Activated effector memory CD4-positive, alpha-beta T cell treated with Interleukin-2 at 50 U/mL for 16 hours (primary cell): ENCODE measurements around the gene NUP214.
A peak's percentile ranks its signal among the peaks of the same experiment; 100 is the strongest.
"Not testable (repeated sequence)": the region's sequence is repeated elsewhere in the genome, so short reads cannot be mapped to it uniquely, and the experiment has no call there.

ENCODE experiments used
- DNase-seq: peaks from one replicate; pipeline ENCODE4 v3.0.0-alpha.2; 2020

NUP214 gene

GRCh38 chr9:131235480-131235851 is 110.1 kb downstream of the NUP214 start:
- DNase-seq = no peak

- no peak for DNase-seq
Observed at GRCh38 chr9:131236161-131236560, 110.8 kb downstream of the NUP214 start.

GRCh38 chr9:131236761-131237160 is 111.4 kb downstream of the NUP214 start:
- DNase-seq = no peak

- no peak for DNase-seq
Observed at GRCh38 chr9:131237291-131237690, 111.9 kb downstream of the NUP214 start.

- DNase-seq = peak; percentile 77
Observed at GRCh38 chr9:131237931-131238401, 112.6 kb downstream of the NUP214 start.

- DNase-seq = no peak
Observed at GRCh38 chr9:131238402-131239021, 113.1 kb downstream of the NUP214 start.

- no peak for DNase-seq
Observed at GRCh38 chr9:131239161-131239975, 114.0 kb downstream of the NUP214 start.

GRCh38 chr9:131240047-131240921 is 114.9 kb downstream of the NUP214 start:
- no peak for DNase-seq

GRCh38 chr9:131244331-131244730 is 118.9 kb downstream of the NUP214 start:
- DNase-seq = not testable (repeated sequence)

- DNase-seq = no peak
Observed at GRCh38 chr9:131246618-131247017, 121.2 kb downstream of the NUP214 start.

GRCh38 chr9:131252120-131252519 is 126.7 kb downstream of the NUP214 start:
- DNase-seq = no peak

GRCh38 chr9:131253891-131254491 is 128.6 kb downstream of the NUP214 start:
- DNase-seq = no peak

GRCh38 chr9:131254626-131255025 is 129.2 kb downstream of the NUP214 start:
- no peak for DNase-seq

- no peak for DNase-seq
Observed at GRCh38 chr9:131255676-131256197, 130.4 kb downstream of the NUP214 start.

- DNase-seq = no peak
Observed at GRCh38 chr9:131257266-131258025, 132.1 kb downstream of the NUP214 start.

GRCh38 chr9:131258186-131258585 is 132.8 kb downstream of the NUP214 start:
- no peak for DNase-seq

- no peak for DNase-seq
Observed at GRCh38 chr9:131258698-131259431, 133.5 kb downstream of the NUP214 start.

- DNase-seq = no peak
Observed at GRCh38 chr9:131259432-131259898, 134.1 kb downstream of the NUP214 start.

GRCh38 chr9:131259916-131260597 is 134.7 kb downstream of the NUP214 start:
- DNase-seq = no peak

GRCh38 chr9:131260751-131261452 is 135.5 kb downstream of the NUP214 start:
- no peak for DNase-seq
